ENCODE results near the gene LCN2.
A peak's percentile ranks its signal among the peaks of the same experiment; 100 is the strongest.

Gene LCN2

DNA sequence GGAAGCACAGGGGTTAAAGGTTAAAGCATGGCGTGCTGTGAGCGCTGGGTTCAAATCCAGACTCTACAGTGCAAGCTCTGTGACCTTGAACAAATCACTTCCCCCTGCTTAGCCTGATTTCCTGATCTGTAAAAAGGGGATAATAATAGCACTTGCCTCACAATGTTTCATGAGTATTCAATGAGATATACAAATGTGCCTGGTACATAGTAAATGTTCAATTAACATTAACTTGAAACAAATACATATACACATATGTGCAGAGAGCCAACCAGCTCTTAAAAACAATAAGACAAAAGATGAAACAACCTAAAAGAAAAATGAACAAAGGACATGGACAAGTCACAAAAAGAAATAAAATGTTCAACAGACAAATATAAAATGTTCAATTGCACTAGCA lies 38.1 kb downstream of the LCN2 start:
- Histone ChIP-seq H3K27me3 (ENCODE audit: control insufficient read depth, insufficient read depth, low read length) (no peaks in the 10 kb centered on the region), H3K36me3 (ENCODE audit: control insufficient read depth, insufficient read depth, low read length) (peaks cover 5% of the 10 kb centered on the region), H3K9me3 (ENCODE audit: control insufficient read depth, insufficient read depth, low read length) (no peaks in the 10 kb centered on the region), H3K9ac (ENCODE audit: low read depth, low read length) (no peak overlapping the region), H3K4me3 (ENCODE audit: low read depth, low read length) (no peak overlapping the region), H3K4me1 (ENCODE audit: control insufficient read depth, insufficient read depth, low read length) (peaks cover 5% of the 10 kb centered on the region)

DNA sequence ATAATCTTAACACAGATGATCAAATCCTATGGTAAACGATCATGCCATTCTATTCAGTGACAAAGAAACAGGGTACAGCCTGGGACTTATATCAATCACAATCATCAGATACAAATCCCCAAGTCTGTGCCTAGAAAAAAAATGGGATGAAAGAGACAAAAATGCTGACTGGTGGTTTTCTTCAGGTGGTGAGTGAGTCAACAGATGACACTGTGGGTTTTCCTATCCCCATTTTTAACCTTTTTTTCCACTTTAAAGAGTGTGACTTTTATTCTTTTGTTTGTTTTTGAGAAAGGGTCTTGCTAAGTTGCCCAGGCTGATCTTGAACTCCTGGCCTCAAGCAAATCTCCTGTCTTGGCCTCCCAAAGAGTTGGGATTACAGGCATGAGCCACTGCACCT lies 39.0 kb downstream of the LCN2 start:
- Histone ChIP-seq H3K4me3 (ENCODE audit: low read depth, low read length) (no peak overlapping the region), H3K36me3 (ENCODE audit: control insufficient read depth, insufficient read depth, low read length) (peaks cover 3% of the 10 kb centered on the region), H3K9ac (ENCODE audit: low read depth, low read length) (no peak overlapping the region), H3K4me1 (ENCODE audit: control insufficient read depth, insufficient read depth, low read length) (peaks cover 5% of the 10 kb centered on the region), H3K27me3 (ENCODE audit: control insufficient read depth, insufficient read depth, low read length) (no peaks in the 10 kb centered on the region), H3K9me3 (ENCODE audit: control insufficient read depth, insufficient read depth, low read length) (no peaks in the 10 kb centered on the region)

DNA sequence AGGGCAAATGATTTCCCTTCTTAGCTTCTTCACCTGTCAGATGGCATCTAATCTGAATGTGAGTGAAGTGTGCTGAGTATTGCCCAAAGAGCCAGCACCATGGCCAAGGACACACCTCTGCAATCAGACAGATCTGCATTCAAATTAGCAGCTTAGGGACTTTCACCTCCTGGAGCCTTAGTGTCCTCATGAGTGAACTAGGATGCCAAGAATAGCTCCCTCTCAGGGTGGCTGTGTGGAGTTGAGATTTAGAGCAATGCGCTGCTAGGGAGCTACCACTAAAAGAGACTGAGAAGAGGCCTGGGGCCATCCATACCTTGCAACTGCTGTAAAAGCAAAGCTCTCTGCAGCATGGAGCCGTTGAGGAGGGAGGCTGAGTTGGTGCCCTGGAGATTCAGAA lies 40.8 kb downstream of the LCN2 start:
- Histone ChIP-seq H3K4me3 (ENCODE audit: low read depth, low read length) (no peak overlapping the region), H3K9me3 (ENCODE audit: control insufficient read depth, insufficient read depth, low read length) (no peaks in the 10 kb centered on the region), H3K36me3 (ENCODE audit: control insufficient read depth, insufficient read depth, low read length) (peaks cover 3% of the 10 kb centered on the region), H3K27me3 (ENCODE audit: control insufficient read depth, insufficient read depth, low read length) (no peaks in the 10 kb centered on the region), H3K9ac (ENCODE audit: low read depth, low read length) (no peak overlapping the region), H3K4me1 (ENCODE audit: control insufficient read depth, insufficient read depth, low read length) (peaks cover 5% of the 10 kb centered on the region)

DNA sequence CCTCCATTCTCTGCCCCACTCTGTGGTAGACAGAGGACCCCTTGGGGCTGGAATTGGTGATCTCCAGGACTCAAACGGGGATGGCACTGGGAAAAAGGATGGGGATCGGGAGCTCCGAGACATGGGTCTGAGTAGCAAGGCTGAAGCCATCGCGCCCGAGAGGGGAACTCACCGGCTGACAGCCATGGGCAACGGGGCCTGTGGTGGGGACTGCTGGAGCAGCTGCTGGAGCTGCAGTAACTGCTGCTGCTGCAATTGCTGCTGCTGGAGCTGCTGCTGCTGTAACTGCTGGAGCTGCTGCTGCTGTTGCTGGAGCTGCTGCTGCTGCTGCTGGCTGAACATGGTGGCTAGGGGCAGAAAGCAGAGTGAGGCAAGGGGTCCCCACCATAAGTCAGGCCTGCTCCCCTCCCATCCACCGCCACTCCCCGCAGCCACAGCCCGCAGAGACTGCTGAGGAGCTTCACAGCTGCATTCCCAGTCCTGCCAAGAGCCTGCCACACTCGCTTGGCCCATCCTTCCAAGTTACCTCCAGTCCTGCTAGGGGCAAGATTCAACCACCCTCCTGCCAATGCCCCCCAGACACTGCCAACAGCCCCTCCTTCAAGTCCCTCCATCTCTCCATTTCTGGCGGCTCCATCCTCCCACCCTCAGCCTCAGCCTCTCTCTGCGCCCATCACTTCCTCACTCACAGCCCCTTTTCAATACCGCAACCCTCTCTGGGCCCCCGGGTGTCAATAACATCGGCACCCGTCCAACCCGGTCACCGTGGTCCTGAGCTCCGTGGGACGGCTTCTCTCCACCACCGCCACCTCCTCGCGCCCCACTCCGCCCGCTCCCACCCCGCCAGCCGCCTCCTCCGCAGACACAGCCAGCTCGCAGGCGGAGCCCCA lies 41.5 kb downstream of the LCN2 start:
- Histone ChIP-seq H3K9ac (ENCODE audit: low read depth, low read length) (peak overlapping the region; percentile 83), H3K9me3 (ENCODE audit: control insufficient read depth, insufficient read depth, low read length) (no peaks in the 10 kb centered on the region), H3K4me3 (ENCODE audit: low read depth, low read length) (peak overlapping the region; percentile 89), H3K27me3 (ENCODE audit: control insufficient read depth, insufficient read depth, low read length) (no peaks in the 10 kb centered on the region), H3K36me3 (ENCODE audit: control insufficient read depth, insufficient read depth, low read length) (peaks cover 3% of the 10 kb centered on the region), H3K4me1 (ENCODE audit: control insufficient read depth, insufficient read depth, low read length) (peaks cover 5% of the 10 kb centered on the region)

DNA sequence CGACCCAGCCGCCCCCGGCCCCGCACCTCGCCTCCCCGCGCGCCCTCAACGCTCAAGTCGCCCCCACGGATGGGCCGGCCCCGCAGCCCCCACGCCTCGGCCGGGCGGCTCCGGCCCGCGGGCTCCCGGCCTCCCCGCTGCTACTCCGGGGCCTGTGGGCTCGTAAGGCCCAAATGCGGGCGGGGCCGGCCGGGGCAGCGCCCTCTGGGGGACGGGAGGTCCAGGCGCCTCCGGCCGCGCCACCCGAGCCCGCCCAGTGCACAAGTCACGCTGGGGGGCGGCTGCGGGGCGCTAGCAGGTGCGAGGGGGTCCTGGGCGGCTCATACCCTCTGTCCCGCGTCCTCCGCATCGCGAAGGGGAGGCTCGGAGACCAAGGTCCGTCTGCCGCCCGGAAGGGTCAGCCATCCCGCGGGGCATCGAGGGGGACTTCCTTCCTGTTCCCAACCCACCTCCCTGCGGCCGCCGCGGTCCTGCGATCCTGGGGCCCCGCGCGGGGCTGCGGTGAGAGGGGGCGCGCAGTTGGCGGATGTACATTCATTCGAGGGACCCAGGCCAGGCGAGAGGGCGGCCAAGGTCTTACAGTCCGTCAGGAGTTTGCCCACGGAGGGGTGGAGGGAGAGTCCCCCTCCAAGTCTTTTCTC lies 42.3 kb downstream of the LCN2 start, which contains the start of gene CIZ1:
Gene CIZ1 (minus strand): TSS at position 167 of the 641 bp plus-strand sequence. CDS start 715 bp downstream, outside the sequence.
- H3K27me3 ChIP-seq (ENCODE audit: control insufficient read depth, insufficient read depth, low read length): no peaks in the 10 kb centered on the region
- peak within 1 kb of the TSS; percentile 89 for H3K4me3 ChIP-seq (ENCODE audit: low read depth, low read length)
- H3K36me3 ChIP-seq (ENCODE audit: control insufficient read depth, insufficient read depth, low read length): peaks cover 3% of the 10 kb centered on the region
- H3K4me1 ChIP-seq (ENCODE audit: control insufficient read depth, insufficient read depth, low read length): peaks cover 5% of the 10 kb centered on the region
- H3K9ac ChIP-seq (ENCODE audit: low read depth, low read length): peak within 1 kb of the TSS; percentile 83
- H3K9me3 ChIP-seq (ENCODE audit: control insufficient read depth, insufficient read depth, low read length): no peaks in the 10 kb centered on the region

DNA sequence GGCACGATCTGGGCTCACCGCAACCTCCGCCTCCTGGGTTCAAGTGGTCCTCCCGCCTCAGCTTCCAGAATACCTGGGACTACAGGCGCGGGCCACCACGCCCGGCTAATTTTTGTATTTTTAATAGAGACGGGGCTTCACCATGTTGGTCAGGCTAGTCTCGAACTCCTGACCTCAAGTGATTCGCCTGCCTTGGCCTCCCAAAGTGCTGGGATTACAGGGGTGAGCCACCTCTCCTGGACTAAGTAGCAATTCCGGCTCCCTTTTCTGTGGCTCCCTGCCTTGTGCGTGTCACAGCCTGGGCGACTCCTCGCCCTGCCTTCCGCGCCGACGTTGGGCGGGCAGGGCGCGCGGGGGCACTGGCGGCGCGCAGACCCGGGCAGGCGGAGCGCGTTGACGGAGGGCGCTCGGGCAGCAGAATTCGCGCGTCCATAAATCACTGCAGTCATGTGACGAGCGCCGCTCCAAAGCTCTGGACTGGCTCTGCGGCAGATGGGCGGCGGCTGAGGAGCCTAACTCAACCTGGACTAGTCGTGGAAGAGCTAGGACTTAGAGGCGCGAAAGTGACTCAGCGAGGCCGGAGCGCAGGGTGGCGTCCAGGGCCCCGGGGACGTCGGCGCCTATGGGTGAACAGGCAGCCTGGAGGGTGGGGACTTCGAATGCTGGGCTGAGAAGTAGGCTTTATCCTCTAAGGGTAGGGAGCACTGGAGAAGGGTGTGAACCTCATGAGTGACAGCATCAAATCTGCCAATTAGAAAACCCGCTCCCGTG lies 43.5 kb downstream of the LCN2 start:
- peaks cover 5% of the 10 kb centered on the region for H3K4me1 ChIP-seq (ENCODE audit: control insufficient read depth, insufficient read depth, low read length)
- H3K4me3 ChIP-seq (ENCODE audit: low read depth, low read length): no peak overlapping the region
- no peak overlapping the region for H3K9ac ChIP-seq (ENCODE audit: low read depth, low read length)
- no peaks in the 10 kb centered on the region for H3K9me3 ChIP-seq (ENCODE audit: control insufficient read depth, insufficient read depth, low read length)
- no peaks in the 10 kb centered on the region for H3K27me3 ChIP-seq (ENCODE audit: control insufficient read depth, insufficient read depth, low read length)
- peaks cover 3% of the 10 kb centered on the region for H3K36me3 ChIP-seq (ENCODE audit: control insufficient read depth, insufficient read depth, low read length)

DNA sequence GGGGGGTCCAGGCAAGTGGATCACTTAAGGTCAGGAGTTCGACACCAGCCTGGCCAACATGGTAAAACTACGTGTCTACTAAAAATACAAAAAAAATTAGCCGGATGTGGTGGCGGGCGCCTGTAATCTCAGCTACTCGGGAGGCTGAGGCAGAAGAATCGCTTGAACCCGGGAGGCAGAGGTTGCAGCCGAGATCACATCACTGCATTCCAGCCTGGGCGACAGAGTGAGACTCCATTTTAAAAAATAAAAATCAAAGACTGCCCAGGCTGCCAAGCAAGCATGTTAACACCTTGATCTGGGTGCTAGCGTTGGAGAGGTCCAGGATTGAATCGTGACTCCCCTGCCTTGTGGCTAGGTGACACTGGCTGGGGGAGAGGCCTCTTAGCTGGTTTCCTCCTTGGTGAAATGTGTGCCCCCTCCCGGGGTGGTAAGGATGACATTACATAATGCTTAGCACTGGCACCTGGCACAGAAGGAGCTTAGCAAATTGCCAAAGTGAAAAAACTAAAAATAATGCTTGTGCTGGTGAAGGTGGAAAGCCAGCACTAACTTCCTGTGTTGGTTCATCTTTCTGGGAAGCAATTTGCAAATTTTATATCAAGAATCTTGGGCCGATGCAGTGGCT lies 44.3 kb downstream of the LCN2 start:
- H3K27me3 ChIP-seq (ENCODE audit: control insufficient read depth, insufficient read depth, low read length): no peaks in the 10 kb centered on the region
- peaks cover 3% of the 10 kb centered on the region for H3K36me3 ChIP-seq (ENCODE audit: control insufficient read depth, insufficient read depth, low read length)
- H3K4me3 ChIP-seq (ENCODE audit: low read depth, low read length): no peak overlapping the region
- no peaks in the 10 kb centered on the region for H3K9me3 ChIP-seq (ENCODE audit: control insufficient read depth, insufficient read depth, low read length)
- peaks cover 5% of the 10 kb centered on the region for H3K4me1 ChIP-seq (ENCODE audit: control insufficient read depth, insufficient read depth, low read length)
- no peak overlapping the region for H3K9ac ChIP-seq (ENCODE audit: low read depth, low read length)

DNA sequence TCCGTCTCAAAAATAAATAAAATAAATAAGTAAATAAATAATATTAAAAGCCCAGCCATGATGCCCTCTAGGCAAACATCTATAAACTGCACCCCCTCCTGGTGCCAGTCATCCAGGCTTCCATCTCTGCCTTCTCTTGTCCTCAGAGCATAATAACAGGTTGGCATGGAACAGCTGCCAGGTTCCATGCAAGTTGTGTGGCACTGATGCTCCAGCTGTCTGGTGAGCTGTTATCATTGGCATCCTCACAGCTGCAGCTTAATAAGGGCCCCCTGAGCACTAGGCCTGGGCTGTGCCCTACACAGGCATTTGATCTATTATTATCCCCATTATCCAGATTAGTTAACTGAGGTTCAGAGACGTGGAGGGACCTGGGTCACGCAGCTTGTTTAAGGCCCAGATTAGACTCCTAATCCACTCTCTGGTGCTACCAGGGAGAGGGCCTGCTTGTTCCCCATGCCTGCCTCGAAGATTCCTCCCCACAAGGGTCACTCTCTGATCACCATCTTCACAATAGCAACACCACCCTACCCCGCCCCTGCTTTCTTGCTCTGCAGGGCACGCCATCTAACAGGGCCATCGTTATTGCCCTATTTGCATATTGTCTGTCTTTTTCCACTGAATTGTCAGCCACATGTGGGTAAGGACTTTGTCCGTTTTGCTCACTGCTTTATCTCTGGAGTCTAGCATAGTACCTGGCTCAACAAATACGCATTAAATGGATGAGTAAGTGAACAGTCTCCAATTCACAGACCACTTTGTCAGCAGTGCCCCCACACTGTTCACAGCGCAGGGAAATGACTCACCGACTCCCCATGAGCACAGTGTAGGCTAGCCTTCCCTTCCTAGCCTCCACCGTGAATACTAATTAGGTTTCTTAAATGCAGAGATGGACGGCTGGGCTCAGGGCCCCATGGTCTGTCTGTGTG lies 52.5 kb downstream of the LCN2 start:
- Histone ChIP-seq H3K4me1 (ENCODE audit: control insufficient read depth, insufficient read depth, low read length) (peaks cover 12% of the 10 kb centered on the region), H3K27me3 (ENCODE audit: control insufficient read depth, insufficient read depth, low read length) (no peaks in the 10 kb centered on the region), H3K9me3 (ENCODE audit: control insufficient read depth, insufficient read depth, low read length) (no peaks in the 10 kb centered on the region), H3K4me3 (ENCODE audit: low read depth, low read length) (no peak overlapping the region), H3K36me3 (ENCODE audit: control insufficient read depth, insufficient read depth, low read length) (no peaks in the 10 kb centered on the region), H3K9ac (ENCODE audit: low read depth, low read length) (no peak overlapping the region)

DNA sequence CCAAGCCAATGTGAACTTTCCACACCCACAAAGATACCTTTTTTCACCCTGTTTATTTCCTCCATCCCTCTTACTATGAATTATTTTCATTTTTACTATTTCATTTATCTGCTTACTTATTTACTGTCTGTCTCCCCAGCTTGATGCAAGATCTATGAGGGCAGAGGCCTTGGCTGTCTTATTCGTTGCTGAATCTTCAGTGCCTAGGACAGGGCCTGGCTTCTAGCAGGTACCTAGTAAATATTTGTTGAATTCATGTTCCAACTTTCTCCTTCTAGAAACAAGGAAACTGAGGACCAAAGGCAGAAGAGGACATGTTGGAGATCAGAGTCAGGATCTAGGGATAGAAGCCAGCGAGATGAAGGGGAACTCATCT lies 53.4 kb downstream of the LCN2 start:
- peaks cover 12% of the 10 kb centered on the region for H3K4me1 ChIP-seq (ENCODE audit: control insufficient read depth, insufficient read depth, low read length)
- no peaks in the 10 kb centered on the region for H3K9me3 ChIP-seq (ENCODE audit: control insufficient read depth, insufficient read depth, low read length)
- no peaks in the 10 kb centered on the region for H3K27me3 ChIP-seq (ENCODE audit: control insufficient read depth, insufficient read depth, low read length)
- H3K9ac ChIP-seq (ENCODE audit: low read depth, low read length): no peak overlapping the region
- peak overlapping the region; percentile 77 for H3K4me3 ChIP-seq (ENCODE audit: low read depth, low read length)
- no peaks in the 10 kb centered on the region for H3K36me3 ChIP-seq (ENCODE audit: control insufficient read depth, insufficient read depth, low read length)
